Fibroblast of pulmonary artery (primary cell): ENCODE results near the gene NSD1.
A peak's percentile ranks its signal among the peaks of the same experiment; 100 is the strongest.

Experiments
- DNase-seq: peaks from one replicate; pipeline ENCODE4 v3.0.0-alpha.2; 2010; ENCODE audit warnings: low read depth
- H3K4me3 ChIP-seq: replicated peaks from 2 replicates; pipeline ENCODE4 v1.5.1; 2011; ENCODE audit warnings: low read depth, mild to moderate bottlenecking, control low read depth, low read length, moderate library complexity
- CTCF ChIP-seq: IDR thresholded peaks from 2 replicates; pipeline ENCODE4 v1.5.1; 2011; ENCODE audit warnings: mild to moderate bottlenecking, control low read depth, low read length, inconsistent platforms; ENCODE audit errors: missing control alignments

NSD1 gene

GRCh38 chr5:177311723-177312648, 178.4 kb downstream of the NSD1 start, which contains the start of gene MXD3:
MXD3 (minus strand) TSS chr5:177311898; CDS start chr5:177311830, 68 bp downstream.
- TF ChIP-seq CTCF: no peak
- peak within 1 kb of the TSS; percentile 63 for H3K4me3 ChIP-seq
- peak; percentile 91 for DNase-seq

GRCh38 chr5:177312649-177313181, 179.1 kb downstream of the NSD1 start:
- no peak for DNase-seq
- peak overlapping the region; percentile 34 for H3K4me3 ChIP-seq
- no peak for TF ChIP-seq CTCF

DNA sequence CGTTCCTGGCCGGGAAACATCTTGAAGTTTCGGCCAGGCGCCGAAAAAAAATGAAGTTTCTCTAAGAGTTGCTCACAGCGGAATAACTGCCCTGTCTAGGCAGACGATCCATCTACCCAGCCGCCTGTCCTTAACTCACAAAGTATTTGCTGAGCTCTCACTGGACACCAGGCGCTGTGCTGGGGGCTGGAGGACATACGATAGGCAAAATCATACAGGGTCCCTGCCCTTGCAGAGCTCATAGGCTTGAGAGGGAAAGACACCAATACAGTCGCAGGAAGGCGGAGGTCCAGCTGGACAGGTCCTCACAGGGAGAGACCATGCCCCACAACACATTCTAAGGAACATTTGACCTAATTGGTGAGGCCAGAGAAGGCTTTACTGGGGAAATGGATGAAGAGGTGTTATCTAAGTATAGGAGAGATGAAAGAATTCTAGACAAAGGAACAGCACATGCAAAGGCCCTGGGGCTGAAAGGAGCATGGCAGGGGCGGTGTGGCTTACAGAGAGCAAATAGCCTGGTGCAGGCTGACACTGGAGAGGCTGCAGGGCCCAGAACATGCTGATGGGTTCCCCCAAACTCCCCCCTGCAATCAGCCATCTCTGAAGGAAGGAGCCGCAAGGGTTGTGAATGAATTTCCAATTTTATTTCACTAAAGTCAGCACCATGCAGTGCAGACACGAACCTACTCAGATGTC, 180.1 kb downstream of the NSD1 start:
- no peak for TF ChIP-seq CTCF
- H3K4me3 ChIP-seq: no peak overlapping the region
- no peak for DNase-seq

DNA sequence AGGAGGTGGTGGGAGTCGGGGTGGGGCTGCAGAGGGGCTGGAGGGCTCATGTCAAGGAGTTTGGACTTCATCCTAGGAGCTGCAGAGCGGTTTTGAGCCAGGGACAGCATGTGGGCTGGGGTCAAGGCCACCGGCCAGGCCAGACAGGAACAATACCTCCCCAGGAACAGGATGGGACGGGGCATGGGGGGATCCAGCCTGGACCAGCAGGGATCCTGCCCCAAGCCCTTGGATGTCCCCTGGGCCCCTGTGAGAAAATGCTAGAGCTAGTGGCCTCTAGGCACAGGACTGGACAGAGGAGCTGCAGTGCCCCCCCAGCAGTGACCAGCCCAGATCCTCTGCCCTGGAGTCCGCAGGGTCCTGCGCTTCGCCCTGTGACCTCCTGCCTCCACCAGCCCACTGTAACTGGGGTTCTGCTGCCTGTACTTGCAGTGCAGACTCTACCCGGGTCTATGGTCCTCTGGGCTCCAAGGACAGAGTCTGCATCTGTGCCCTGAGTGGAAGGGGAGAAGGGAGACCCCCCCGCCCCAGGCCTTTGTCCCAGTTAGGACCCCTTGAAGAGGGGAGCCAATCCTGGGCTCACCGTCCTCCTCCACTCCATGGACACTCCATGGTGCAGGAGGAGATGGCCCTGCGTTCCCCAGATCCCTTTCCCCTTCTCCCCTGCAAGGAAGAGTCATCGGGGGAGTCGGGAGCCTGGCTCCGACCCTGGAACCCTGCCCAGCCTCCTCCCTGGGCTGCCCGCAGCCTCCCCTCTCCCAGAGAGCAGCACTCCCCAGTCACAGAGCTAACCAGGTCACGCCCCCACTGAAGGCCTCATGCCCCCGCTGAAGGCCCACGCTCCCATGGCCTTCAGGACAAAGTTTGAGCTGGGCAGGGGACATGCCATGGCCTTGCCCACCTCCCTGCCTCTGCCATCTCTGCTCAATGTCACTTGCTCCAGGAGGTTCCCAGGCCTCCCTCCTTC, 181.1 kb downstream of the NSD1 start:
- DNase-seq: no peak
- no peak overlapping the region for H3K4me3 ChIP-seq
- no peak for TF ChIP-seq CTCF

DNA sequence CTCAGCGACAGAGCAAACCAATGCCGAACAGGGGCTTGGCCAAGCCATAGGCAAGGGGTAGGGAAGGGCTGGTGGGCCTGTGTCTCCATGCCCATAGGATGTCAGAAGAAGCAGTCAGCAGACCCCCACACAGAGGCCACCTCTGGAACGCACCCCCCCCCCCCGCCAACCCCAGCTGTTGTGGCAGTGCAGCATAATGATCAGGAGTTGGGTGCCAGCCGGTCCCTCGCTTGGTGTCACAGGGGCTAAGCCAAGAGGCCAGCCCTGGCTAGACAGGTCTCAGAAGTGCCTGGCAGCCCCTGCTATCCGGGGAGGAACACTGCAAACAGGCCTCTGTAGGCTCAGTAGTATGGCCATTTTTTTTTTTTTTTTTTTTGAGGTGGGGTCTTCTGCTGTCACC, 181.8 kb downstream of the NSD1 start:
- no peak for TF ChIP-seq CTCF
- H3K4me3 ChIP-seq: no peak overlapping the region
- DNase-seq: no peak

DNA sequence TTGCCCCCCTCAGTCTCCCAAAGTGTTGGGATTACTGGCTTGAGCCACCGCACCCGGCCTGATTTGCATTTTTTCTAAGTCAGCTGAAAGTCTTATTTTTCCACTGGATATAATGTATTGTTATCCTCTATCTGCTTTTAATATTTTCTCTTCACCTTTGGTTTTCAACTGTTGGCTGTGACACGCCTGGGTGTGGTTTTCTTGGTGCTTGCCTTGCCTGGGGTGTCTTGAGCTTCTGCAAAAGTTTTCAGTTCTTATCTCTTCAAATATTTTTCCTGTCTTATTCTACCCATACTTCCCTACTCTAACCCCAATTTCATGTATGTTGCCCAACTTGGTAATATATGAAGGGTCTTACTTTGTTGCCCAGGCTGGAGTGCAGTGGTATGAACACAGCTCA, 182.4 kb downstream of the NSD1 start:
- DNase-seq: no peak
- H3K4me3 ChIP-seq: no peak overlapping the region
- TF ChIP-seq CTCF: no peak
